HG02798 (cell line): ENCODE results near the gene HSF4.

Experiments used
- ATAC-seq: cut with Tn5 transposase; IDR thresholded peaks from one replicate; pipeline ENCODE4 v1.9.1; 2021; ENCODE audit warnings: mild to moderate bottlenecking; ENCODE audit not compliant: unreplicated experiment, poor library complexity

HSF4 gene

DNA sequence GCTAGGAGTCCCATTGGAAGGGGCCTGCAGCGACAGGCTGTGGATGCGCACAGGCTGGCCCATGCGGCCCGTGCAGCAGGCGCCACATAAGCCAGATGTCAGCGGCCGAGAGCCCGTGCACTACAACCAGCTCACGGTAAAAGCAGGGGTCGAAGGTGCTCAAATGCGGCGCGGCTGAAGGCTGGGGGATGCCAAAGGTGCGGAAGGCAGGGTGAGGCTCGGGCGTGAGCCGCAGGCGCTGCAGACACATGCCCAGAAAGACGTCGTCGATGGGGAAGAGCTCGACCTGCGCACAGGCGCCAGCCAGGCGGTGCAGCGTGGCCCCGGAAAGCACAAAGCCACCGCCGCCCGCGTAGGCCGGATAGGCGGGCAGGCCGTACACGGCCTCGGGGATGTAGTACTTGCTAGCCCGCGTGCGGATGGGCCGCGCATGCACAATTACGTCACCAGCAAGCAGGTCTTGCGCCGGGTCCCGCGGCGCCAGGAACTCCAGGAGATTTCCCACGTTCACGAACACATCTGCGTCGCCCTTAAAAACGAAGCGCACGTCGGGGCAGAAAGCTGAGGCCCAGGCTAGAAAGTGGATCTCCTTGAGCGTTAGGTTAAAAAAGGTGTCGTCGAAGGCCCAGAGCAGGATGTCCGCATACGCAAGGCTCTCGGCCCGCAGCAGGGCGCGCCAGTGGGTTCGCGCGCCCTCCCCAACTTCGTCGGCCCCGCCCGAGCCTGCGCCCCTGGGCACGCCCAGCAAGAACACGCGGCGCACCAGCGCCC, 15.1 kb upstream of the HSF4 start:
- ATAC-seq, result no peak

DNA sequence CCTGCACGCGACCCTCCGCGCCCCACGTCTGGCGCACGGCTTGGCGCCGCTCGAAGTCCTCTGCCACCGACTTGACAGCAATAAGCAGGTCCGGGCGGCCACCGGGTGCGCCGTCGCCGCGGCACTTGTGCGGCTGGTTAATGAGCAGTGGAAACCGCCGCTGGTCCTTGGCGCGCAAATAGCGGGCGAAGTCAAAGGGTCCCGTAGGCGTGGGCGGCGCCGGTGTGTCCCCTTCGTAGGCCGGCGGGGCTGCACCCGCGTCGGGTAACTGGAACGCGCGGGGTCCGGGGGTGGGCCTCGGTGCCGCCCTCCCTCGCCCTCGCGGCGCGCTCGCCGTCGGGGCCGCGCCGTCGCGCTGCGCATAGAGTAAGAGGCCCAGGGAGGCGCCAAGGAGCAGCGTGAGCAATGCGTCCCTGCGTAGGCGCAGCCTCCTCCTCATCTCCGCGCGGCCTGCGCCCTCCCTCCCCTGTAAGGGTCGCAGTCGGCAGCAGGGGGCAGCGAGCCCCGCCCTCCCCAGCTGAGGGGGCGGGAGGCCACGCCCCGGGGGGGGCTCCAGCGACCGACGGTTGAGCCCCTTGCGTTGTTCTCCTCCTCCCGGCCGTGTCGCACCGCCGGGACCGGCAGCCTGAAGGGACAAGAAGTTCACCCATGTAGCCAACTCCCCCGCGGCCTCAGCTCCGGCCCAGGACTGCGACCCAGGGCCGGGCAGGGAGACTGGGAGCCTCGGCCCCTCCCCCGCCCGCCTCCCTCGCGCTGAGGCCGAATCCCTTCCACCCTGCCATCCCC, 14.3 kb upstream of the HSF4 start:
- ATAC-seq, result peak; percentile 41

- ATAC-seq, result peak; percentile 69
Measured at GRCh38 chr16:67150833-67151396, 13.6 kb upstream of the HSF4 start, which contains the start of gene B3GNT9. Gene B3GNT9, minus strand, starts transcription at chr16:67150998. Its CDS starts 513 bp downstream, at chr16:67150485.

DNA sequence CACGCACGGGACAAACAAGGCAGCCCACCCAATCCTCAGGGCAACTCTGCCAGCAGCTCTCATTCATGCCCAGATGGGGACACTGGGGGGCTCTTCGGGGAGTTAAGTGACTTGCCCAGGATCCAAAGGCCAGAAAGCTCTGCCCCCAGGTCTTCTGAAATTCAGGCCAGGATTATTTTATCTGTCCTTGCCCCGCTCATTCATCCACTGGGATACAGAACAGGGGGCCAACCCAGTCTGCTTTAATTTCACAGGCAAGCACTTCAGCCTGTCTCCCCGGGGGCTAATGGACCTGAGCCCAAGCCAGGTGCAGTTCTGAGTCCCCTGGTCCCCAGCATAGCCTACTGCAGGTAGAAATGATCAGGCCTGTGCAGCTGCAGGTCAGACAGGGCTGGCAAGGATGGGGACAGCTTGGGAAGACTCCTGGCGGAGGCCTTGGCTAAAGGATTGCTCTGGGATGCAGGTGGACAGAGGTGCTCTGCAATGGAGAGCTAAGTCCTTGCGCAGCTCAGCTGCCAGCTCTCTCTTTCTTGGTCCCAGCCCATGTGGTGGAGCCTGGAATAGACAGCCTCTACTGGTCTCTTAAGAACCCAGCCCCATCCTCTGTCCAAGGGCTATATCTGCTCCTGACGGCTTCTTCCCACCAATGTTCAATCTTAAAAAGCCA, 13.0 kb upstream of the HSF4 start:
- ATAC-seq, result no peak

DNA sequence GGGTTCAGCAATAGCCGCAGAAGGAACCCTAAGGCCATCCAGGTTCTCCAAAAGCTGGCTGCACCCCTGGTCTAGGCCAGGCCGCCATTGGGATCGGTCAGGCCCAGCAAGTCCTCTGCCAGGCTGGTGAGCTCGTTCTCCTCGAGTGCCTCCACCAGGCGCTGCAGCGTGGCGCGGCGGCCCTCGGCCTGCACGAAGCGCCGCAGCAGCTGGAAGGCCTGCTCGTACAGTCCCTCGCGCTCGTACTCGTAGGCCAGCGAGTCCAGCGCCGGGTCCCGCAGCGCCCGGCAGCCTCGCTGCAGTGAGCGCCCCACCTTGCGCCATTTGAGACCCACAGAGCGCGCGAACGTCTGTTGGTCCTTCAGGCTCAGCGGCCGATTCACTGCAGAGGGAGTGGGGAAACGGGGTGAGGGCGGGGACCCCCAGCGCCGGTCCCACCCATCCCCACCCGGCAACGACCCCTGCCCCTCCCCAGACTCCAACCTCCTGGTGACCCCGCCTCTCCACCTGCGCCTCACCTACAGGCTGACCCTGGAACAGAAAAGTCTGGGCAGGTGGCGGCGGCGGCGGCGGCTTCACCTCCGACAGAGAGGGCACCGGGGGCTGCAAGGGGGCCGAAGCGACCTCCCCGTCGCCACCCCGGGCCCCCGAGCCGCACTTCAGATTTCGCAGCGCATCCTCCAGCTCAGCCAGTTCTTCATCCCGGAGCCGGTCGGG, 9.8 kb upstream of the HSF4 start:
- no peak for ATAC-seq

DNA sequence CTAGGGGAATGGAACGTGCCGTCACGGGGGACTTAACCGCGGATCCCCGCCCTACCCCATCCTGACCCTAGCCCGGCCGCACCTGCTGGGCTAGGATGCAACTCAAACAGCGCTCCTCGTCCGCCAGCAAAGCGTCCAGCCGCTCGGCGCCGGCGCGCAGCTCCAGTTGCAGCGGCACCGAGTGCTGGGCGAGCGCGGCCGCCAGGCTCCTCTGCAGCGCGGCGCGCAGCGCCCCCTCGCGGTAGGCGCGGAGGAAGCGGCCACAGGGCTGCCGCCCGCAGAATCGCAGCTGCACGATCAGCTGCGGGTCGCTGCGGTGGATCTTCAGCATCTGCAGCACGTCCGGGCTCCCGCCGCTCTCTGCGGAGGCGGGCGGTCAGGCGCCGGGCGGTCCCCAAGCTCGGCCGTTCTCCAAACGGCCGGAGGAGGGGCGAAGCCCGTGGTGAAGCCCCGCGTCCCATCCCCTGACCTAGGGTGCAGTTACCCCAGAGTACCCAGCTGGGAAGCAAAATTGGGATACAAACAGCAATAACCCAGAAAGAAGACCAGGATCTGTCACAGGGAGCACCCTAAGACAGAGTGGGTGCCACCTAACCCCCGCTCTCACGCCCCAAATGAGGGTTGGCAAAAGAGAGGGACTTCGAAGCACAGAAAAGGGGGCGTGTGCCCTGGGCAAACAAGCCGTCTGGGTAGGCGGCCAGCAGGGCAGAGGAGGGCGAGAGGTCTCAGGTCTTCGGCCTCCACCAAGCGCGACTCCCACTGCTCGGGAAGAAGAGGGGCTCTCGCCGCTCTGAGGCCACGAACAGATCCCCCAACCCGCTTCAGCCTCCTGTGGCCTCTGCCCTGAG, 9.0 kb upstream of the HSF4 start:
- no peak for ATAC-seq

DNA sequence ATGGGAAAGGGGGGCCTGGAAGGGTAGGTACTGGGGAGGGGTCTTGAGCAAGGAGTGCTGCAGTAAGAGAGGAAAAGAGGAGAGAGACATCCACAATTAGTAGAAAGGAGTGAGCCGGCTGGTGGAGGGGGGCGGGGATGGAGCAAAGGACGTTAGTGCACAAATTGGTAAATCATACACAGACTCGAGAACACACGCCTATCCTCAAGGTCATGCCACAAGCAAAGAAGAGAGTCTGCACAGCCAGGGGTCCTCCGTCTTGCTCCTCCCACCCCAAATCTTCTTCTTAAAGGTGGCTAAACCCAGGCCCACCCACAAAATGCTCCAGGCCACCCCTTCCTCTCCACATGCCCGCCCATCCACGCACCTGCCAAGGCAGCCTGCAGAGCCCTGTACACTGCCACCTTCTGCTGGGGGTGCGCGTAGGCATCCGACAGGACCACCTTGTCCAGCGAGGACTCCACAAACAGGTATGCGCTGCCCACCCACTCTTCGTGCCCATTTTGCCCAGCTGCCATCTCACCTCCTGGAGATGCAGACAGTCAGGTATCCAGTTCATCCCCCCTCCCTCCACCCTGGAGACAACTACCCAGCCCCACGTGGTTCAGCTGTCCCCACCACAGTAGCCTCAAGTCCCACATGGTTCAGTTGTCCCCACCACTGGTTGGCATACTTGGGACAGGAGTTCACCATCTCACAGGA, 8.3 kb upstream of the HSF4 start:
- no peak for ATAC-seq

- ATAC-seq, result no peak
Measured at GRCh38 chr16:67157106-67157748, 7.3 kb upstream of the HSF4 start.

GRCh38 chr16:67157892-67158635, 6.5 kb upstream of the HSF4 start:
- no peak for ATAC-seq

GRCh38 chr16:67158637-67159600, 5.6 kb upstream of the HSF4 start:
- peak; percentile 37 for ATAC-seq

- no peak for ATAC-seq
Measured at GRCh38 chr16:67161595-67162058, 2.9 kb upstream of the HSF4 start.

- ATAC-seq, result no peak
Measured at GRCh38 chr16:67162506-67163163, 1.9 kb upstream of the HSF4 start.

GRCh38 chr16:67163164-67163998, 1.2 kb upstream of the HSF4 start:
- no peak for ATAC-seq

DNA sequence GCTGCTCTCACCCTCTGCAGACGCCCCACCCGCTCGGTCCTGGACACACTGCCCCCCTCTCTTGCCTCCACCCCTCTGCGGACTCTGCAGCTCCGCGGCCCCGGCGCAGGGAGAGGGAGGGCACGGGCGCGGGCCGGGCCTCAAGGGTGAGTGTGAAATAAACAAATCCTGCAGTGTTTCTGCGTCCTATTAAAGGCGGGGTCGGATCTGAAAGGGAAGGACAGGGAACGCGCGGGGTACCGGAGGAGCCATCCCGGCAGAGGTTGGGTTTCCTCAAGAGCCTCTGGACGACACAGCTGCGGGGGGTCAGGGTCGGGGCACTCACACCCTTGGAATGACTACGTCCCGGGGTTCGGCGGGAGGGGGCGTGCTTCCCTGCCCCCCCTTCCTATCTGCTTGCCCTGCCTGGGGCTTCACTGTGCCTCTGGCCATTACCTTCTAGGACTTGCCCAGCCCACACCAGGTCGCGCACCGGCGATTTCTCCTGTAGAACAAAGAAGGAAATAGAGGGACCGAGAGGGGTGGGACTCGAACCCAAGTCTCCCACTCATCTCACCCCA, 466 bp upstream of the HSF4 start:
- no peak for ATAC-seq
